CD4-positive, CD25-positive, alpha-beta regulatory T cell (primary cell): ENCODE measurements around the gene TRAPPC2B. TPM values are rescaled to one million over a fixed set of nuclear protein-coding genes. Genes with fewer than 3 reads are reported as not detected.

Experiments
- ATAC-seq, 2 donors: fragments of 150-1000 bp; cut with Tn5 transposase; one replicate each; pipeline ENCODE4 v1.10.0; 2021; ENCODE audit warnings: low read depth in 2 of 2, moderate number of reproducible peaks in 2 of 2, moderate library complexity in 1 of 2
- DNase-seq, 3 donors: peaks; one replicate each; pipeline versions ENCODE4 v3.0.0 to v3.0.0-alpha.2; 2012 to 2022; ENCODE audit warnings: mixed read lengths in 1 of 3
- H3K27ac ChIP-seq: one replicate; pipeline ENCODE4 v1.7.0; 2013; ENCODE audit warnings: mild to moderate bottlenecking, low read length; ENCODE audit not compliant: insufficient read depth, poor library complexity, severe bottlenecking
- H3K27me3 ChIP-seq: one replicate; pipeline ENCODE4 v1.7.0; 2013; ENCODE audit warnings: low read length; ENCODE audit not compliant: control insufficient read depth, insufficient read depth
- H3K36me3 ChIP-seq: one replicate; pipeline ENCODE4 v1.7.0; 2013; ENCODE audit warnings: mild to moderate bottlenecking, low read length, moderate library complexity; ENCODE audit not compliant: control insufficient read depth, insufficient read depth
- H3K4me1 ChIP-seq: 2 replicates; pipeline ENCODE4 v1.7.0; 2013; ENCODE audit warnings: mild to moderate bottlenecking, low read length; ENCODE audit not compliant: insufficient read depth, control insufficient read depth, poor library complexity, severe bottlenecking
- H3K4me3 ChIP-seq: one replicate; pipeline ENCODE4 v1.7.0; 2013; ENCODE audit warnings: low read depth, mild to moderate bottlenecking, low read length, moderate library complexity
- H3K9me3 ChIP-seq, 2 experiments: 1 replicate in 1 of 2; 2 replicates in 1 of 2; pipeline ENCODE4 v1.7.0; 2013; ENCODE audit warnings: low read length in 2 of 2, mild to moderate bottlenecking in 1 of 2, moderate library complexity in 1 of 2; ENCODE audit not compliant: control insufficient read depth in 2 of 2
- H3K27ac Mint-ChIP-seq, 3 donors: one replicate each; pipeline ENCODE4 v1.8.0; 2020 to 2022; ENCODE audit warnings: mild to moderate bottlenecking in 3 of 3, mixed read lengths in 3 of 3, moderate library complexity in 2 of 3
- H3K27me3 Mint-ChIP-seq: one replicate; pipeline ENCODE4 v1.8.0; 2022; ENCODE audit warnings: mild to moderate bottlenecking, mixed read lengths
- H3K36me3 Mint-ChIP-seq: one replicate; pipeline ENCODE4 v1.8.0; 2020; ENCODE audit warnings: mixed read lengths
- H3K4me1 Mint-ChIP-seq, 4 donors: one replicate each; pipeline ENCODE4 v1.8.0; 2020 to 2022; ENCODE audit warnings: mixed read lengths in 4 of 4, mild to moderate bottlenecking in 1 of 4
- H3K4me3 Mint-ChIP-seq, 4 donors: one replicate each; pipeline ENCODE4 v1.8.0; 2020 to 2022; ENCODE audit warnings: mild to moderate bottlenecking in 4 of 4, mixed read lengths in 4 of 4, moderate library complexity in 3 of 4
- H3K9me3 Mint-ChIP-seq, 7 donors: one replicate each; pipeline ENCODE4 v1.8.0; 2020 to 2022; ENCODE audit warnings: mixed read lengths in 7 of 7, mild to moderate bottlenecking in 3 of 7, moderate library complexity in 2 of 7
- polyA plus RNA-seq, 4 donors: library from polyadenylated mRNA; unstranded; fragments of 300-500 nt; fragmentation: Illumina TruSeq; gene quantifications; one replicate each; pipeline ENCODE4 v1.2.3, GENCODE V29; 2021
- total RNA-seq: library from RNA; stranded (reverse); gene quantifications from one replicate; pipeline ENCODE4 v1.2.3, GENCODE V29; 2022

TRAPPC2B gene
- total and polyA plus RNA-seq, 5 donors from 2014 or later: 11.4 to 28.6 (median 23.7) TPM

- Histone ChIP-seq H3K27ac (no peak overlapping the region), H3K36me3 (peaks cover 60% of the 10 kb centered on the region), H3K4me3 (no peak overlapping the region), H3K4me1 (peaks cover 20% of the 10 kb centered on the region), H3K27me3 (no peaks in the 10 kb centered on the region), H3K9me3 (peaks cover 53 to 71% of the 10 kb centered on the region in 2 experiments)
- no peak for DNase-seq
- peaks cover 2 to 65% (median 26%) of the 10 kb centered on the region in 7 donors for H3K9me3 Mint-ChIP-seq
- no peak overlapping the region for H3K27ac Mint-ChIP-seq
- H3K36me3 Mint-ChIP-seq: peaks cover 69% of the 10 kb centered on the region
- H3K27me3 Mint-ChIP-seq: peaks cover 4% of the 10 kb centered on the region
- H3K4me1 Mint-ChIP-seq: peaks cover 10 to 24% (median 18%) of the 10 kb centered on the region in 4 donors
- no peak for ATAC-seq
- H3K4me3 Mint-ChIP-seq: no peak overlapping the region
Measured at GRCh38 chr19:57324992-57325391, 38.4 kb upstream of the TRAPPC2B start.

GRCh38 chr19:57327993-57328392 lies 35.4 kb upstream of the TRAPPC2B start:
- Mint-ChIP-seq H3K36me3 (peaks cover 62% of the 10 kb centered on the region), H3K27me3 (no peaks in the 10 kb centered on the region), H3K4me1 (peaks cover 0 to 4% (median under 1%) of the 10 kb centered on the region in 4 donors), H3K9me3 (peaks cover 0 to 79% (median 26%) of the 10 kb centered on the region in 7 donors), H3K4me3 (no peak overlapping the region), H3K27ac (no peak overlapping the region)
- Histone ChIP-seq H3K27me3 (no peaks in the 10 kb centered on the region), H3K36me3 (peaks cover 60% of the 10 kb centered on the region), H3K9me3 (peaks cover 63 to 88% of the 10 kb centered on the region in 2 experiments), H3K27ac (no peak overlapping the region), H3K4me1 (no peaks in the 10 kb centered on the region), H3K4me3 (no peak overlapping the region)
- DNase-seq: no peak
- no peak for ATAC-seq

DNA sequence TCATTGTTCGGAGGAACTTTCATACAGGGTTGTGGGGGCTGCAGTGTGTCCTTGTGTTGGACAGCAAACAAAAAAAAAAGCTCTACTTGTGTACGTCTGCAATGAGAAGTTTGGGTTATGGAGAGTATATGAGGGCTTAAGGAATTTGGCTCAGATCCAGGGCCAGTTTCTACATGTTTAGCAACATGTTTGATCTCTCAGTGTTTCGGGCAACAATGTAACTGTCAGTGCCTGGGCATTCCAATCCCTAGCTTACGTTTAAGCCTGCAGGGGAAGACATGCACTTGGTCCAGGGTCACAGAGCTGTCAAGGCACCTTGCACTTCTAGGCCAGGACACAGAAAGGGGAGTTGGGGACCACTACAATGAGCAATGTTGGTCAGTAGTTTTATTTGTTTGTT lies 29.2 kb upstream of the TRAPPC2B start:
- no peak for ATAC-seq
- Mint-ChIP-seq H3K4me1 (peaks cover 0 to 4% (median 0%) of the 10 kb centered on the region in 4 donors), H3K27me3 (no peaks in the 10 kb centered on the region), H3K4me3 (no peak overlapping the region), H3K9me3 (peaks cover 0 to 64% (median 10%) of the 10 kb centered on the region in 7 donors), H3K36me3 (peaks cover 11% of the 10 kb centered on the region), H3K27ac (no peak overlapping the region)
- no peak overlapping the region for H3K4me3 ChIP-seq
- no peaks in the 10 kb centered on the region for H3K4me1 ChIP-seq
- H3K36me3 ChIP-seq: peaks cover 1% of the 10 kb centered on the region
- no peak for DNase-seq
- no peaks in the 10 kb centered on the region for H3K27me3 ChIP-seq
- peaks cover 32 to 51% of the 10 kb centered on the region in 2 experiments for H3K9me3 ChIP-seq
- H3K27ac ChIP-seq: no peak overlapping the region

GRCh38 chr19:57338877-57339276 lies 24.5 kb upstream of the TRAPPC2B start:
- no peaks in the 10 kb centered on the region for H3K4me1 ChIP-seq
- H3K27ac ChIP-seq: no peak overlapping the region
- ATAC-seq (no peak), DNase-seq (no peak)
- Mint-ChIP-seq H3K27ac (no peak overlapping the region), H3K36me3 (peaks cover 5% of the 10 kb centered on the region), H3K4me3 (no peak overlapping the region), H3K9me3 (peaks cover 0 to 35% (median 8%) of the 10 kb centered on the region in 7 donors), H3K27me3 (peaks cover 4% of the 10 kb centered on the region), H3K4me1 (peaks cover 0 to 4% (median 0%) of the 10 kb centered on the region in 4 donors)
- H3K4me3 ChIP-seq: no peak overlapping the region
- no peaks in the 10 kb centered on the region for H3K27me3 ChIP-seq
- H3K36me3 ChIP-seq: no peaks in the 10 kb centered on the region
- H3K9me3 ChIP-seq: peaks cover 10 to 16% of the 10 kb centered on the region in 2 experiments

- Histone ChIP-seq H3K4me1 (no peaks in the 10 kb centered on the region), H3K4me3 (no peak overlapping the region), H3K27ac (no peak overlapping the region), H3K36me3 (no peaks in the 10 kb centered on the region), H3K27me3 (no peaks in the 10 kb centered on the region), H3K9me3 (peaks cover 3 to 4% of the 10 kb centered on the region in 2 experiments)
- Mint-ChIP-seq H3K4me3 (no peak overlapping the region), H3K9me3 (peaks cover 0 to 21% (median 7%) of the 10 kb centered on the region in 7 donors), H3K4me1 (no peaks in the 10 kb centered on the region), H3K36me3 (no peaks in the 10 kb centered on the region), H3K27ac (no peak overlapping the region), H3K27me3 (peaks cover 11% of the 10 kb centered on the region)
- ATAC-seq (no peak), DNase-seq (no peak)
Measured at GRCh38 chr19:57342582-57342981, 20.8 kb upstream of the TRAPPC2B start.

DNA sequence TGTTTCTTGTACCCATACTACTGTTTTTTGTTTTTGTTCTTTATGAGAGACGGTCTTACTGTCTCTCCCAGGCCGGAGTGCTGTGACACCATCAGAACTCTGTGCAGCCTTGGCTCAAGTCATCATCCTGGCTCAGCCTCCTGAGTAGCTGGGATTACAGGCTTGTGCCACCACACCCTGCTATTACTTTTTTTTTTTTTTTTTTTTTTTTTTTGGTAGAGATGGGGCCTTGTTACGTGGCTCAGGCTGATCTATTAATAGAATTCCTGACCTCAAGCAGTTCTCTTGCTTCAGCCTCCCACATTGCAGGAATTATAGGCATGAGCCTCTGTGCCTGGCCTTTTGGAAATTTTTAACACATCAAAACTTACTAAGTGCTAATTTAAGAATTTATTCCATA lies 15.2 kb upstream of the TRAPPC2B start:
- H3K4me3 ChIP-seq: no peak overlapping the region
- H3K9me3 Mint-ChIP-seq: peaks cover 7 to 28% (median 17%) of the 10 kb centered on the region in 7 donors
- DNase-seq (no peak), ATAC-seq (no peak)
- peaks cover 8% of the 10 kb centered on the region for H3K36me3 ChIP-seq
- no peak overlapping the region for H3K27ac Mint-ChIP-seq
- H3K27ac ChIP-seq: no peak overlapping the region
- peaks cover 15% of the 10 kb centered on the region for H3K36me3 Mint-ChIP-seq
- peaks cover 10 to 13% of the 10 kb centered on the region in 2 experiments for H3K9me3 ChIP-seq
- H3K27me3 Mint-ChIP-seq: peaks cover 14% of the 10 kb centered on the region
- H3K4me3 Mint-ChIP-seq: no peak overlapping the region
- peaks cover 14 to 27% (median 23%) of the 10 kb centered on the region in 4 donors for H3K4me1 Mint-ChIP-seq
- H3K4me1 ChIP-seq: peaks cover 16% of the 10 kb centered on the region
- H3K27me3 ChIP-seq: no peaks in the 10 kb centered on the region

- peaks cover 10% of the 10 kb centered on the region for H3K27me3 Mint-ChIP-seq
- Histone ChIP-seq H3K27me3 (no peaks in the 10 kb centered on the region), H3K27ac (peak within 1 kb of the TSS; percentile 49), H3K9me3 (peaks cover 37 to 41% of the 10 kb centered on the region in 2 experiments), H3K4me3 (peak within 1 kb of the TSS; percentile 88), H3K36me3 (peaks cover 38% of the 10 kb centered on the region), H3K4me1 (peaks cover 16% of the 10 kb centered on the region)
- ATAC-seq: peak; percentile 99 to 100
- H3K4me1 Mint-ChIP-seq: peaks cover 14 to 36% (median 24%) of the 10 kb centered on the region in 4 donors
- peak; percentile 72 to 94 (median 81) for DNase-seq
- H3K9me3 Mint-ChIP-seq: peaks cover 5 to 51% (median 35%) of the 10 kb centered on the region in 7 donors
- H3K36me3 Mint-ChIP-seq: peaks cover 45% of the 10 kb centered on the region
- peak within 1 kb of the TSS; percentile 38 to 97 (median 93) for H3K27ac Mint-ChIP-seq
- peak within 1 kb of the TSS; percentile 92 to 96 (median 96) for H3K4me3 Mint-ChIP-seq
Measured at GRCh38 chr19:57350877-57351805, 12.2 kb upstream of the TRAPPC2B start, which contains the start of gene ZNF304. Gene ZNF304, plus strand, starts transcription at chr19:57351271. Its CDS starts 394 bp downstream, at chr19:57351665.
